GM18867 (cell line): ENCODE data around the gene CCND1.

Experiments
- ATAC-seq: cut with Tn5 transposase; IDR thresholded peaks from one replicate; pipeline ENCODE4 v1.9.1; 2021; ENCODE audit warnings: mild to moderate bottlenecking, moderate library complexity; ENCODE audit not compliant: unreplicated experiment

Gene CCND1

DNA sequence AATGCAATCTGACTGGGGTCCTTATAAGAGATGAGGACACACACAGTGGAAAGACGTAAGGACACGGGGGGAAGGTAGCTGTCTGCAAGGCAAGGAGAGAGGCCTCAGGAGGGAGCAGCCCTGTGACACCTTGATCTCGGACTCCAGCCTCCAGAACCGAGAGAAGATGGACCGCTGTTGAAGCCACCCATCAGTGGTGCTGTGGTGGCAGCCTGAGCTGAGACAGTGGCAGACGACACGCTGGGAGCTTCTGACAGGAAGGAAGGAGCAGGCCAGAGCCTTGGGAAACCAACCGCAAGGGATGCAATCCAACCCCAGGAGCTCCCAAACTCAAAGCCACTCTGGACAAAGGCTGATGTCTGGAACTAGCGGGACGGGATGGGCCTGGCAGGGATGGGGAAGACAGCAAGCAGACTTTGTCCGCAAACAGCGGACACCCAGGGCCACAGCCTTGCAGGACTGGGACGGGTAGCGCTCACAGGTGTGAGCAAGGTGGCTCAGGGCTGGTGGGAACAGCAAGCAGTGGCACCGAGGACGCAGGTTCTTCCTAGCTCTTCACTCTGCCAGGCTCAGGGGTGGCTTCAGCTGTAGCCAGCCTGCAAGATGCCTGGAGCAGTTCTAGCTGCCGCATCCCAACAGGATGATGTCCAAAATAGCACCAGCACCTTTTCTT is 23.3 kb downstream of the CCND1 start:
- ATAC-seq: no peak

DNA sequence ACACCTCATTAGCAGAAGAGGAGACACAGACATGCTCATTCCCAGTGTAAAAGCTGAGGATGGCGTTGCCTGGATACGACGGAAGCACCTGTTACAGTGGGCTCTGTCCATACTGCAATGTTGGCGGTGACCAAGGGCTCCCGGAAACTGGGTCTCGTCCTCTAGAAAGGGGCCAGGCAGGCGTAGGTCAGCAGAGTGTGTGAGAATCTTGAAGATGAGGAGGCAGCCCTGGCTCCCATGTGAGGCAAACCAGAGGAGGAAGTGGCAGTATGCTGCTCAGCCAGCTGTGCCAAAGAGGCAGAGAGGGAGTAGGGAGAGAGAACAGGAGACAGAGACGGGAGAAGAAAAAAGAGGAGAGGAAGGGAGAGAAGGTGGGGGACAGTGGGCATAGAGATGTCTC is 23.9 kb downstream of the CCND1 start:
- ATAC-seq: no peak

GRCh38 chr11:69665669-69666068 is 24.7 kb downstream of the CCND1 start:
- no peak for ATAC-seq

DNA sequence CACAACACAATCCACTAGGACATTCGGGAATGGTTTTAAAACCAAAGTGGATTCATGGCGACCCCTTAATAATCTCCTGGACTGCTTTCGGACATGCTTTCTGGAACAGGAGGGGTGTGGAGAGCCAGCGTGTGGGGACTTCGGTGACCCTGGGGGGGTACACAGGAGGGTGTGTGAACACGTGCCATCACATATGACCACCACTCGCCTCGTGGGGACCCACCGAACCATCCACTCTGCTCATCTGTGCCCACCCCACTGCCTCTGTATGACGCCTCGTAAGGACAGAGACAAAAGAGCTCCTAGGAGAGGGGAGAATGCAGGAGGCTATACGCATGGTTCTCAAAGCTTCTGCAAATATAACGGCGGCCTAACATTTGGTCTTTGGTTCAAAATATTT is 25.3 kb downstream of the CCND1 start:
- ATAC-seq: no peak

DNA sequence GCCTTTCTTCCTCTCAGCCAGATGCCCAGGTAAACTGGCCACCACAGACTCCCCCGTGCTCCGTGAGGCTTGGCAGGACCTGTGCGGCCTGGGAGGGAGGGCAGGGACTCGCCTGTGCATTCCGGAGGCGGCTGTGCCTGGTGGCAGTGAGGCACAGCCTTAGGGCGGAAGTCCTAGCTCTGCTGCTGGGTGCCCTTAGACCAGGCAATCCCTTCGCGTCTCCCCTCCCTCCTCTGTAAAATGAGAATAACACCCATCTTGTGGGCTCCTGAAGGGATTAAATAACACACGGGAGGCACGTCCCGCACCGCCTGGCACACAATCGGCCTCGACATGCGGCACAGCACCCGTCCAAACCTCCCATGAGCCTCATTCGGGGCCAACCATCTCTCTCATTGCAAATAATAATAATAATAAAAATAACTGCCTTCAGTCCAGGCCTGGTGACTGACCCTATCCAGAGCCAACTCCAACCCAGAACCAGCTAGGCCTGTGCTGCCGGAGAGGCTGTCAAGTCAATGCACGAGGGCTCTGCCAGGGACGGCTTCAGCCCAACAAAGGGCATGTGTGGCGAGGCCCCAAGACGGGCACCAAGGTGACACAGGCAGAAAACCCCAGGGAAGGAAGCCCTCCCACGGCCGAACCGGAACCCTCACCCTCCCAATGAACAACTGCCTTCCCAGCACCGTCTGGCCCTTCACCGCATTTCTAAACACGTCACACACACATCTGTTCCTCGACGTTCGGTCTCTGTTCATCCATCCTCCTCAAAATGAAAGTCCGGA is 26.0 kb downstream of the CCND1 start:
- no peak for ATAC-seq

- no peak for ATAC-seq
These were observed 27.0 kb downstream of the CCND1 start for GRCh38 chr11:69667619-69668604.

DNA sequence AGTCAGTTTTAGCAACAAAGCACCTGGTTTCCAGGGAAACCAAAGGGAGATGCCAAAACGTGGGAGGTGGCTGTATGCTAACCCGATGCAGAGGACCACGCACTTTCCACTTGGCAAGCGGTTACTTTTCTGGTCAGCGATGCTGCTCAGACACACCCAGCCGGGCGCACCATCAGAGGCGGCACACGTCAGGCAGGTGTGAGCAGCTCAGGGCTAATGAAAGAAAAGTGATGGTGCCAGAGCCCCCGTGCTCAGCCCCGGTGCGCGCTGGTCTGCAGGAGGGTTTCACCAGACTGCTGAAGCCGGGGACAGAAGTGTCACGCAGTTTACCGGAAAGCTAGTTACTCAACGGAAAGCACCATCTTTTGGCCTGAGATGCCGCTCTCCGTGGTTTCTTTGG is 28.5 kb downstream of the CCND1 start:
- ATAC-seq: no peak

GRCh38 chr11:69670158-69670845 is 29.3 kb downstream of the CCND1 start:
- no peak for ATAC-seq

GRCh38 chr11:69671734-69672465 is 30.9 kb downstream of the CCND1 start:
- ATAC-seq: no peak

- no peak for ATAC-seq
These were observed 33.4 kb downstream of the CCND1 start for GRCh38 chr11:69674267-69674885.

DNA sequence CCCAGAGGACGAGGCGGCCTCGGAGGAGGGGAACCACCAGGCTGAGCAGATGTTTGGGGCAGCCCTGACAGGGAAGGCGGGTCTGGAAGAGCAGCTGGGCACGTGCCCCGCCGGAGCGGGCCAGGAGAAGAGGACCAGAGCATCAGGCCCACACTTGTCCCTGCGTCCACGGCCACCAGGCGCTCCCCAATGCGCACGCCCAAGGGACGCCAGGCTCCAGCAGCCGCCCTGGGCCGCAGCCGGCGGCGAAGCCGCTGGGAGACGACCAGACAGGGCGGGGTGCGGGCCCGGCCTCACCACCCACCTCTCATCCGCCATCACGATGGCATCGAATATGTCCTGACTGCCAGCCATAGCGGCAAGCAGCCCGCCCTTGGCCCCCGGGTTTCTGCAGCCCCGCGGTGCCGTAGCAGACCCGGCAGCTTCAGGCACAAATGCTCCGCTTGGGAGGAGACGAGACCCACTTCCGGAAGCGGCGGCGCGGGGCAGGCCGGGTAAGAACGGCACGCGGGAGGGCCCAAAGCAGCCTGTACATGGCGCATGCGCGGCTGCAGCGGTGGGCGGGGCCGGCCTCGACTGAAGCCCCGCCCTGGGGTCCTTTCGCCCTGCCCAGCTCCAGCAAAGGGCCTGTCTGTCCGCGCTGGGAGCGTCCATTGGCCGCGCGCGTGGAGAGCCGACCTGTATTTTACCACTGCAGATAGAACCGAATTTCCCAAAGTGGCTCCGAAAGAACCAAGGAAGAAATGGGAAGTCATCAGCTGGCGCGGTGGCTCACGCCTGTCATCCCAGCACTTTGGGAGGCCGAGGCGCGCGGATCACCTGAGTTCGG is 34.1 kb downstream of the CCND1 start, which contains the start of gene LTO1:
Gene LTO1, minus strand, starts transcription at position 468 of the 829 bp plus-strand sequence. Its CDS starts 114 bp downstream, at position 354.
- peak; percentile 88 for ATAC-seq

- no peak for ATAC-seq
These were observed 36.8 kb downstream of the CCND1 start for GRCh38 chr11:69677749-69678148.

DNA sequence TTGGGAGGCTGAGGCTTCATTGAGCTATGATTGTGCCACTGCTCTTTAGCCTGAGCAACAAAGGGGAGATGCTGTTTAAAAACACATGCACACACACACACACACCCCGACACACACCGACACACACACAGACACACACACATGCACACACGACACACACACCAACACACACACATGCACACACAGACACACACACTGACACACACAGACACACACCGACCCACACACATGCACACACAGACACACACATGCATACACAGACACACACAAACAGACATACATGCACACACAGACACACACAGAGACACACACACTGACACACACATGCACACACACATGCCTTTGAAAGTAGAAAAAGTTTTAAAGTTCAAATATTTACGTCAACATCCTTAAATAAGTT is 39.7 kb downstream of the CCND1 start:
- no peak for ATAC-seq

GRCh38 chr11:69682221-69682620 is 41.3 kb downstream of the CCND1 start:
- ATAC-seq: no peak

GRCh38 chr11:69682681-69683326 is 41.8 kb downstream of the CCND1 start:
- no peak for ATAC-seq

DNA sequence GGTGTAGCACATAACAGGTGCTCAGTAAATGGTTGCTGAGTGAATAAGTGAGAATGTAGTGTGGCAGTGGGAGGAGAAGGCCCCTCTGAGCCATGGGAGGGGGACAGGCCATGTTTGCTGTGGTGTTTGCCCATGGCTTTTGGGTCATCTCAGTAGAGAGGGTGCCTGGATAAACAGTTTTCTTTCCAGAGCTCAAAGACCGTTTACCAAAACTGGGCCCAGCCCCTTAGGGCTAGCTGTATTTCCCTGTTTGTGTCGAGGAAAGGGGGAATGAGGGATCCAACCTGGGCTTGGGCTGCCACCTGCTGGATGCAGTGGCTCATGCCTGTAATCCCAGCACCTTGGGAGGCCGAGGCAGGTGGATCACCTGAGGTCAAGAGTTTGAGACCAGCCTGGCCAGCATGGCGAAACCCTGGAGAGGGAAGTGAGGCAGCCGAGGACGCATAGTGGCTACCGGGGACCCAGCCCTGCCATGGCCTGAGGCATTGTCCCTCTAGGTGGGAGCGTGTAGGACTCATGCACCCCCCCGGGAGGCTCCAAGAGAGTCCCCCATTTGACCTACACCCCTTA is 42.9 kb downstream of the CCND1 start:
- ATAC-seq: no peak

DNA sequence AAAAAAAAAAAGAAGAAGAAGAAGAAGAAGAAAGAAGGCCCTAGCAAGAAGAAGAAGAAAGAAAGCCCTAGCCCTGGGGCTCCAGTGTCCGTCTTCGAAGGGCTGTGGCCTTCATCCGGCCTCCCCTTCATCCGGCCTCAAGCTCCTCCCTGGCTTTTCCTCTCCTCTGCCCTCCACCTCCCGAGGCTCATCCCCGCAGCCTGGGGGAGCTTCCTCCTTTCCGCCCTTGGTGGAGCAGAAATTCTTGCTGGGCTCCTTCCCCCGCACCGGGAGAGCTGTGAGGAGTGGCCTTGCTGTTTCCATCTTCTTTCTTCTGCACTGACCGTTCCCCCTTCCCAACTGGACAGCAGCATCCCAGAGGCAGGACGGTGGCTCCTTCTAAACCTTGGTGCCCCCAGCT is 43.7 kb downstream of the CCND1 start:
- no peak for ATAC-seq

DNA sequence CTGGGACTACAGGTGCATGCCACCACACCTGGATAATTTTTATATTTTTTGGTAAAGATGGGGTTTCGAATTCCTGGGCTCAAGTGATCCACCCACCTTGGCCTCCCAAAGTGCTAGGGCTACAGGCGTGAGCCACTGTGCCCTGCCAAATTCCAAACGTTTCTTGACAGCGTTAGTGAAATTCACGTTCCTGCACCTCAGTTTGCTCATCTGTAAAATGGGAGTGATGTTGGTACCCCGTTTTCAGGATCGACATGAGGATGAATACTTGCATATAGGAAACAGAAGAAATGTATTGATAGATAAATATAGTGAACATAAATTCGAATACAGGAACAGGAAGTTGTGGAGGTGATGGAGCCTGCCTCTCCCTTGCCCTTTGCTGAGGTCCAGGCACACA is 44.4 kb downstream of the CCND1 start:
- ATAC-seq: no peak
